DND-41 (cell line): ENCODE results near the gene DLG2.

Experiments used
- ATAC-seq: fragments of 200-7000 bp; cut with Tn5 transposase; 3 replicates; pipeline ENCODE4 v1.9.1; 2021; ENCODE audit warnings: low read depth; ENCODE audit not compliant: insufficient read depth
- DNase-seq: peaks from one replicate; pipeline ENCODE4 v3.0.0-alpha.2; 2020
- H2AFZ ChIP-seq: 2 replicates; pipeline ENCODE4 v1.6.0; 2012; ENCODE audit warnings: low read depth, low read length
- H3K27ac ChIP-seq: 2 replicates; pipeline ENCODE4 v1.5.1; 2012; ENCODE audit warnings: low read length, inconsistent platforms
- H3K27me3 ChIP-seq: fragments of 200-600 bp; sonication (generic); 2 replicates; pipeline ENCODE4 v1.6.0; 2012; ENCODE audit warnings: low read length, mild to moderate bottlenecking, inconsistent platforms; ENCODE audit not compliant: insufficient read depth, poor library complexity
- H3K36me3 ChIP-seq: 2 replicates; pipeline ENCODE4 v1.5.1; 2012; ENCODE audit warnings: low read length, inconsistent platforms; ENCODE audit not compliant: insufficient read depth
- H3K4me1 ChIP-seq: 2 replicates; pipeline ENCODE4 v1.5.1; 2012; ENCODE audit warnings: mild to moderate bottlenecking, low read length; ENCODE audit not compliant: insufficient read depth
- H3K4me2 ChIP-seq: 2 replicates; pipeline ENCODE4 v1.6.0; 2012; ENCODE audit warnings: mild to moderate bottlenecking, moderate library complexity, low read length, inconsistent platforms; ENCODE audit not compliant: insufficient read depth
- H3K4me3 ChIP-seq, 2 experiments: fragments of 200-600 bp in 1 of 2; shearing (Covaris generic) in 1 of 2; 2 replicates each; pipeline ENCODE4 v1.5.1; 2012 to 2016; ENCODE audit warnings: inconsistent platforms in 2 of 2, low read length in 2 of 2, mild to moderate bottlenecking in 2 of 2, low read depth in 1 of 2, moderate library complexity in 1 of 2
- H3K79me2 ChIP-seq: 2 replicates; pipeline ENCODE4 v1.6.0; 2012; ENCODE audit warnings: low read length, inconsistent platforms; ENCODE audit not compliant: insufficient read depth
- H3K9ac ChIP-seq: 2 replicates; pipeline ENCODE4 v1.6.0; 2012; ENCODE audit warnings: low read depth, mild to moderate bottlenecking, inconsistent platforms, low read length, moderate library complexity
- H3K9me3 ChIP-seq: 2 replicates; pipeline ENCODE4 v1.5.1; 2012; ENCODE audit warnings: low read length, moderate library complexity, mild to moderate bottlenecking, inconsistent platforms; ENCODE audit not compliant: insufficient read depth, severe bottlenecking
- H4K20me1 ChIP-seq: 2 replicates; pipeline ENCODE4 v1.6.0; 2012; ENCODE audit warnings: low read length; ENCODE audit not compliant: insufficient read depth
- EZH2 ChIP-seq: IDR thresholded peaks from 3 replicates; pipeline ENCODE4 v1.6.1; 2012; ENCODE audit warnings: borderline replicate concordance, low read depth, mild to moderate bottlenecking, moderate library complexity, low read length, inconsistent platforms; ENCODE audit not compliant: severe bottlenecking
- TF ChIP-seq, protein P1 (sequence below): IDR thresholded peaks from 2 replicates; pipeline ENCODE4 v1.5.1; 2012; ENCODE audit warnings: borderline replicate concordance, low read length, moderate library complexity, mild to moderate bottlenecking; ENCODE audit not compliant: poor library complexity, severe bottlenecking; ENCODE audit errors: extremely low read depth

Gene DLG2

DNA sequence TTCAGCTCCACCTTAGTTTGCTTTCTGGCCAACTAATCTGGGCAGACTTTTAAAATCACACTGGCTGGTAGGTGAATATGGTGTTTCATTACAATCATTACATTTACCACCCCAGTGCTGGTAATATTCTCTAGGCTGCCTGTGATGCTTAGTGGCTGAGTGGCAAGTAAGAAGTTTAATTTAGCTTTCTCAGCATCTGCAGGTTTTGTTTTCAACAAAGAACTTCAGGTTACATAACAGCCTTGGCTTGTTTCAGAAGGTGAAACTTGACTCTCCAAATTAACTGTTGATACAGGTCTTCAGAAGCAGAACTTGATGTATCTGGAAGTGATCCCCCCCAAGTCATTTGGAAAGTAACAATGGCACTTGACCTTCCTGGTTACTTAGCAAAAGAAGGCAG lies 1917.7 kb downstream of the DLG2 start:
- ATAC-seq (no peak), DNase-seq (no peak)
- no peak overlapping the region for H3K4me2 ChIP-seq
- H3K4me1 ChIP-seq: no peaks in the 10 kb centered on the region
- no peak overlapping the region for H3K4me3 ChIP-seq
- H4K20me1 ChIP-seq: no peaks in the 10 kb centered on the region
- H3K9ac ChIP-seq: no peak overlapping the region
- TF ChIP-seq, protein P1, sequence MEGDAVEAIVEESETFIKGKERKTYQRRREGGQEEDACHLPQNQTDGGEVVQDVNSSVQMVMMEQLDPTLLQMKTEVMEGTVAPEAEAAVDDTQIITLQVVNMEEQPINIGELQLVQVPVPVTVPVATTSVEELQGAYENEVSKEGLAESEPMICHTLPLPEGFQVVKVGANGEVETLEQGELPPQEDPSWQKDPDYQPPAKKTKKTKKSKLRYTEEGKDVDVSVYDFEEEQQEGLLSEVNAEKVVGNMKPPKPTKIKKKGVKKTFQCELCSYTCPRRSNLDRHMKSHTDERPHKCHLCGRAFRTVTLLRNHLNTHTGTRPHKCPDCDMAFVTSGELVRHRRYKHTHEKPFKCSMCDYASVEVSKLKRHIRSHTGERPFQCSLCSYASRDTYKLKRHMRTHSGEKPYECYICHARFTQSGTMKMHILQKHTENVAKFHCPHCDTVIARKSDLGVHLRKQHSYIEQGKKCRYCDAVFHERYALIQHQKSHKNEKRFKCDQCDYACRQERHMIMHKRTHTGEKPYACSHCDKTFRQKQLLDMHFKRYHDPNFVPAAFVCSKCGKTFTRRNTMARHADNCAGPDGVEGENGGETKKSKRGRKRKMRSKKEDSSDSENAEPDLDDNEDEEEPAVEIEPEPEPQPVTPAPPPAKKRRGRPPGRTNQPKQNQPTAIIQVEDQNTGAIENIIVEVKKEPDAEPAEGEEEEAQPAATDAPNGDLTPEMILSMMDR: no peak
- TF ChIP-seq EZH2: no peak
- no peaks in the 10 kb centered on the region for H3K9me3 ChIP-seq
- no peaks in the 10 kb centered on the region for H3K79me2 ChIP-seq
- H3K27me3 ChIP-seq: no peaks in the 10 kb centered on the region
- no peak overlapping the region for H2AFZ ChIP-seq
- no peaks in the 10 kb centered on the region for H3K36me3 ChIP-seq
- no peak overlapping the region for H3K27ac ChIP-seq

DNA sequence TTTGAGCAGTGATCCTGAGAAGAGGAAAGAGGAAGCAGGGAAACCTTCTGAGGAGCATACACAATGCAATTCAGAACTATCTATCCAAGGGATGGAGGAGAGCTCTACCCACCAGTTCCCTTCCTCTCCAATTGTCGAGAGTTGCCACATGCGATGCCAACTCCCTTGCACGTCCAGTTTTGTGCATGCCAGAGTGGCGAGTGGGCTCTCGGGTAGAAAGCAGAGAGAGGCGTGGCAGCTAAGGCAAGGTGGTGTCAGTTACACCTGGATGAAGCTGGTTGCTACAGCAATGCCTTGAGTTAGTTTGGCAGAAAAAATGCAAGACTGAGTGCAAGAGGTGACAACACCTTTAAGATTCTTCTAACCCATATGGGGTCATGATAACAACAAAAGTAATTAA lies 1920.6 kb downstream of the DLG2 start:
- Histone ChIP-seq H3K4me1 (no peaks in the 10 kb centered on the region), H3K27ac (no peak overlapping the region), H3K4me3 (no peak overlapping the region), H3K9me3 (no peaks in the 10 kb centered on the region), H3K9ac (no peak overlapping the region), H3K27me3 (no peaks in the 10 kb centered on the region), H2AFZ (no peak overlapping the region), H3K79me2 (no peaks in the 10 kb centered on the region), H3K4me2 (no peak overlapping the region), H4K20me1 (no peaks in the 10 kb centered on the region), H3K36me3 (no peaks in the 10 kb centered on the region)
- ATAC-seq (no peak), DNase-seq (no peak)
- TF ChIP-seq EZH2: no peak
- TF ChIP-seq, protein P1: no peak

DNA sequence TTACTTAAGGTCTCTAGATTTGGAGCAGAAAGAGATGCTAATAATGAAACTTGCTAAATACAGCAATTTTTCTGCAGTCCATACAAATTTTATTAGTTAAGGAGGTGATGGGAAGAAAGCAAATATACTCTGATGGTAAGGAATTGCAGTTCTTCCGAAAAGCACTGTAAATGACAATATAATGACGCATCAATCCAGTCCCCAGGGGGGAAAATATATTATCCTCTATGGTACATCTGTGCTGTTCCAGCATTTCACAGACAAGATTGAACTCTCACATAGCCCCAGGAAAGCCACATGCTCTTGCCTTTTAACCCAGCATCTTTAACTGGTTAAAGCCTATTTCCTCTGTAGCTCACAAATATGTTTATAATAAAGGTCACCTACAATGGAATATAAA lies 1924.3 kb downstream of the DLG2 start:
- no peak overlapping the region for H3K4me3 ChIP-seq
- no peak overlapping the region for H3K4me2 ChIP-seq
- DNase-seq (no peak), ATAC-seq (no peak)
- no peak for TF ChIP-seq EZH2
- TF ChIP-seq, protein P1: no peak
- no peaks in the 10 kb centered on the region for H4K20me1 ChIP-seq
- H3K27me3 ChIP-seq: no peaks in the 10 kb centered on the region
- H3K79me2 ChIP-seq: no peaks in the 10 kb centered on the region
- H3K9ac ChIP-seq: no peak overlapping the region
- H3K36me3 ChIP-seq: no peaks in the 10 kb centered on the region
- no peaks in the 10 kb centered on the region for H3K4me1 ChIP-seq
- H2AFZ ChIP-seq: no peak overlapping the region
- H3K9me3 ChIP-seq: no peaks in the 10 kb centered on the region
- no peak overlapping the region for H3K27ac ChIP-seq

DNA sequence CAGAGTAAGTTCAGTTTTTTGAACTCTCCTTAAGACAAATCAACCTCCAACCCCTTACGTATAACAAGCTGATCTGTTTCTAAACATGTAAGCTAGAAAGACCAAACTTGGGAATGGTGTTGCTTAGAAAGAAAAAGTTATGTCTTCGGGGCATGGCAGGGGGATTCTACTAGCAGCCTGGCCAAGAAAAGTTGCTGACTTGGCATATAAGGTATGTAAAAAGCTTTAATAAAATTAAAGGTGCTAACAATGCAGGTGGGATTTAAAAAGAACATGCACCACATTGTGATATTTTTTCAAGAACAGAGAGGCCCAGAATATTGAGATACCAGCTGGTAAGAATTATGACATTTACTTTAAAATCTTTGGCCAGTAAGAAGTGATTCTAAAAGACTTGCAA lies 1929.6 kb downstream of the DLG2 start:
- H2AFZ ChIP-seq: no peak overlapping the region
- H3K4me3 ChIP-seq: no peak overlapping the region
- H4K20me1 ChIP-seq: no peaks in the 10 kb centered on the region
- H3K9ac ChIP-seq: no peak overlapping the region
- peaks cover 3% of the 10 kb centered on the region for H3K27me3 ChIP-seq
- no peaks in the 10 kb centered on the region for H3K36me3 ChIP-seq
- no peak overlapping the region for H3K4me2 ChIP-seq
- TF ChIP-seq, protein P1: no peak
- no peak for TF ChIP-seq EZH2
- no peak for DNase-seq
- no peaks in the 10 kb centered on the region for H3K4me1 ChIP-seq
- H3K79me2 ChIP-seq: no peaks in the 10 kb centered on the region
- no peak for ATAC-seq
- no peak overlapping the region for H3K27ac ChIP-seq
- no peaks in the 10 kb centered on the region for H3K9me3 ChIP-seq
